ENCODE data around the gene SPRYD4.
"Not testable (repeated sequence)": the region's sequence is repeated elsewhere in the genome, so short reads cannot be mapped to it uniquely, and the experiment has no call there.

SPRYD4 gene

GRCh38 chr12:56494481-56494880, 26.1 kb downstream of the SPRYD4 start:
- not testable (repeated sequence) for H3K27me3 ChIP-seq (ENCODE audit: control insufficient read depth, insufficient read depth, low read length); H3K9me3 ChIP-seq (ENCODE audit: control insufficient read depth, insufficient read depth, low read length); H3K4me3 ChIP-seq (ENCODE audit: low read length); H3K27ac ChIP-seq (ENCODE audit: low read length); DNase-seq (ENCODE audit: low read depth, low spot score); H3K36me3 ChIP-seq (ENCODE audit: control insufficient read depth, insufficient read depth, low read length); H3K4me1 ChIP-seq (ENCODE audit: control insufficient read depth, insufficient read depth, low read length)
- WGBS (ENCODE audit: insufficient coverage, insufficient read length), result no CpG with 5 or more reads among the region's 27 CpGs

- not testable (repeated sequence) for H3K4me3 ChIP-seq (ENCODE audit: low read length); H3K36me3 ChIP-seq (ENCODE audit: control insufficient read depth, insufficient read depth, low read length); H3K4me1 ChIP-seq (ENCODE audit: control insufficient read depth, insufficient read depth, low read length); H3K9me3 ChIP-seq (ENCODE audit: control insufficient read depth, insufficient read depth, low read length); H3K27ac ChIP-seq (ENCODE audit: low read length); H3K27me3 ChIP-seq (ENCODE audit: control insufficient read depth, insufficient read depth, low read length); DNase-seq (ENCODE audit: low read depth, low spot score)
- WGBS (ENCODE audit: insufficient coverage, insufficient read length), result no CpG with 5 or more reads among the region's 17 CpGs
Measured at GRCh38 chr12:56496704-56497103, 28.3 kb downstream of the SPRYD4 start.

GRCh38 chr12:56498126-56498902, 29.9 kb downstream of the SPRYD4 start:
- not testable (repeated sequence) for H3K9me3 ChIP-seq (ENCODE audit: control insufficient read depth, insufficient read depth, low read length); H3K27me3 ChIP-seq (ENCODE audit: control insufficient read depth, insufficient read depth, low read length); H3K4me1 ChIP-seq (ENCODE audit: control insufficient read depth, insufficient read depth, low read length); H3K4me3 ChIP-seq (ENCODE audit: low read length); H3K36me3 ChIP-seq (ENCODE audit: control insufficient read depth, insufficient read depth, low read length); DNase-seq (ENCODE audit: low read depth, low spot score); H3K27ac ChIP-seq (ENCODE audit: low read length)
- WGBS (ENCODE audit: insufficient coverage, insufficient read length), result no CpG with 5 or more reads among the region's 14 CpGs

GRCh38 chr12:56499452-56499851, 31.1 kb downstream of the SPRYD4 start:
- H3K36me3 ChIP-seq (ENCODE audit: control insufficient read depth, insufficient read depth, low read length); H3K27me3 ChIP-seq (ENCODE audit: control insufficient read depth, insufficient read depth, low read length); H3K27ac ChIP-seq (ENCODE audit: low read length); H3K4me3 ChIP-seq (ENCODE audit: low read length); H3K4me1 ChIP-seq (ENCODE audit: control insufficient read depth, insufficient read depth, low read length); H3K9me3 ChIP-seq (ENCODE audit: control insufficient read depth, insufficient read depth, low read length); DNase-seq (ENCODE audit: low read depth, low spot score): not testable (repeated sequence)
- no CpG with 5 or more reads among the region's 9 CpGs for WGBS (ENCODE audit: insufficient coverage, insufficient read length)

- H3K27ac ChIP-seq (ENCODE audit: low read length); H3K4me3 ChIP-seq (ENCODE audit: low read length); H3K27me3 ChIP-seq (ENCODE audit: control insufficient read depth, insufficient read depth, low read length); H3K9me3 ChIP-seq (ENCODE audit: control insufficient read depth, insufficient read depth, low read length); DNase-seq (ENCODE audit: low read depth, low spot score); H3K36me3 ChIP-seq (ENCODE audit: control insufficient read depth, insufficient read depth, low read length); H3K4me1 ChIP-seq (ENCODE audit: control insufficient read depth, insufficient read depth, low read length): not testable (repeated sequence)
- no CpG with 5 or more reads among the region's 13 CpGs for whole genome bisulfite sequencing (ENCODE audit: insufficient coverage, insufficient read length)
Measured at GRCh38 chr12:56499879-56500278, 31.5 kb downstream of the SPRYD4 start.

- WGBS (ENCODE audit: insufficient coverage, insufficient read length), result no CpG with 5 or more reads among the region's 16 CpGs
Measured at GRCh38 chr12:56510786-56511185, 42.4 kb downstream of the SPRYD4 start.

GRCh38 chr12:56514014-56514318, 45.6 kb downstream of the SPRYD4 start:
- H3K36me3 ChIP-seq (ENCODE audit: control insufficient read depth, insufficient read depth, low read length); H3K27ac ChIP-seq (ENCODE audit: low read length); H3K4me3 ChIP-seq (ENCODE audit: low read length); H3K9me3 ChIP-seq (ENCODE audit: control insufficient read depth, insufficient read depth, low read length); DNase-seq (ENCODE audit: low read depth, low spot score); H3K4me1 ChIP-seq (ENCODE audit: control insufficient read depth, insufficient read depth, low read length); H3K27me3 ChIP-seq (ENCODE audit: control insufficient read depth, insufficient read depth, low read length): not testable (repeated sequence)
- no CpG with 5 or more reads among the region's 4 CpGs for WGBS (ENCODE audit: insufficient coverage, insufficient read length)

More at GRCh38 chr12:56510786-56511185, 42.4 kb downstream of the SPRYD4 start:
- Histone ChIP-seq H3K27me3 (ENCODE audit: control insufficient read depth, insufficient read depth, low read length) (no peaks in the 10 kb centered on the region), H3K36me3 (ENCODE audit: control insufficient read depth, insufficient read depth, low read length) (no peaks in the 10 kb centered on the region), H3K9me3 (ENCODE audit: control insufficient read depth, insufficient read depth, low read length) (no peaks in the 10 kb centered on the region), H3K4me1 (ENCODE audit: control insufficient read depth, insufficient read depth, low read length) (no peaks in the 10 kb centered on the region), H3K27ac (ENCODE audit: low read length) (no peak overlapping the region), H3K4me3 (ENCODE audit: low read length) (no peak overlapping the region)
- DNase-seq (ENCODE audit: low read depth, low spot score), result no peak

GRCh38 chr12:56517854-56518253, 49.5 kb downstream of the SPRYD4 start:
- H3K27ac ChIP-seq (ENCODE audit: low read length), result no peak overlapping the region
- no peak overlapping the region for H3K4me3 ChIP-seq (ENCODE audit: low read length)
- H3K4me1 ChIP-seq (ENCODE audit: control insufficient read depth, insufficient read depth, low read length), result peaks cover 2% of the 10 kb centered on the region; the same call in 1 of the 2 replicates
- H3K9me3 ChIP-seq (ENCODE audit: control insufficient read depth, insufficient read depth, low read length), result no peaks in the 10 kb centered on the region
- DNase-seq (ENCODE audit: low read depth, low spot score), result no peak
- H3K36me3 ChIP-seq (ENCODE audit: control insufficient read depth, insufficient read depth, low read length), result no peaks in the 10 kb centered on the region
- no CpG with 5 or more reads among the region's 2 CpGs for WGBS (ENCODE audit: insufficient coverage, insufficient read length)
- H3K27me3 ChIP-seq (ENCODE audit: control insufficient read depth, insufficient read depth, low read length), result no peaks in the 10 kb centered on the region

GRCh38 chr12:56518570-56518969, 50.2 kb downstream of the SPRYD4 start:
- no peak overlapping the region for H3K27ac ChIP-seq (ENCODE audit: low read length)
- no peaks in the 10 kb centered on the region for H3K27me3 ChIP-seq (ENCODE audit: control insufficient read depth, insufficient read depth, low read length)
- no peaks in the 10 kb centered on the region for H3K9me3 ChIP-seq (ENCODE audit: control insufficient read depth, insufficient read depth, low read length)
- no peaks in the 10 kb centered on the region for H3K36me3 ChIP-seq (ENCODE audit: control insufficient read depth, insufficient read depth, low read length)
- no CpG with 5 or more reads among the region's 2 CpGs for WGBS (ENCODE audit: insufficient coverage, insufficient read length)
- no peak overlapping the region for H3K4me3 ChIP-seq (ENCODE audit: low read length)
- H3K4me1 ChIP-seq (ENCODE audit: control insufficient read depth, insufficient read depth, low read length), result peaks cover 2% of the 10 kb centered on the region; the same call in 1 of the 2 replicates
- DNase-seq (ENCODE audit: low read depth, low spot score), result no peak

GRCh38 chr12:56520048-56520447, 51.7 kb downstream of the SPRYD4 start:
- Histone ChIP-seq H3K36me3 (ENCODE audit: control insufficient read depth, insufficient read depth, low read length) (no peaks in the 10 kb centered on the region), H3K27me3 (ENCODE audit: control insufficient read depth, insufficient read depth, low read length) (no peaks in the 10 kb centered on the region), H3K4me1 (ENCODE audit: control insufficient read depth, insufficient read depth, low read length) (peaks cover 2% of the 10 kb centered on the region; the same call in 1 of the 2 replicates), H3K4me3 (ENCODE audit: low read length) (no peak overlapping the region), H3K27ac (ENCODE audit: low read length) (no peak overlapping the region), H3K9me3 (ENCODE audit: control insufficient read depth, insufficient read depth, low read length) (no peaks in the 10 kb centered on the region)
- no CpG with 5 or more reads among the region's 3 CpGs for WGBS (ENCODE audit: insufficient coverage, insufficient read length)
- no peak for DNase-seq (ENCODE audit: low read depth, low spot score)

- no peak overlapping the region for H3K27ac ChIP-seq (ENCODE audit: low read length)
- no peak overlapping the region for H3K4me3 ChIP-seq (ENCODE audit: low read length)
- H3K4me1 ChIP-seq (ENCODE audit: control insufficient read depth, insufficient read depth, low read length), result peaks cover 4% of the 10 kb centered on the region; the same call in 1 of the 2 replicates
- H3K27me3 ChIP-seq (ENCODE audit: control insufficient read depth, insufficient read depth, low read length), result no peaks in the 10 kb centered on the region
- DNase-seq (ENCODE audit: low read depth, low spot score), result no peak
- H3K9me3 ChIP-seq (ENCODE audit: control insufficient read depth, insufficient read depth, low read length), result no peaks in the 10 kb centered on the region
- H3K36me3 ChIP-seq (ENCODE audit: control insufficient read depth, insufficient read depth, low read length), result no peaks in the 10 kb centered on the region
- no CpG with 5 or more reads among the region's 1 CpG for WGBS (ENCODE audit: insufficient coverage, insufficient read length)
Measured at GRCh38 chr12:56520506-56520905, 52.1 kb downstream of the SPRYD4 start.

Data from iPS DF 6.9 (cell line).